GM19395 (cell line): ENCODE results near the gene LTBP3.
A peak's percentile ranks its signal among the peaks of the same experiment; 100 is the strongest.
"Not testable (repeated sequence)": the region's sequence is repeated elsewhere in the genome, so short reads cannot be mapped to it uniquely, and the experiment has no call there.

Source experiments
- ATAC-seq: cut with Tn5 transposase; IDR thresholded peaks from one replicate; pipeline ENCODE4 v1.9.1; 2021; ENCODE audit warnings: mild to moderate bottlenecking, moderate library complexity; ENCODE audit not compliant: unreplicated experiment

LTBP3 gene

GRCh38 chr11:65518941-65519549 lies 39.1 kb downstream of the LTBP3 start:
- ATAC-seq, result not testable (repeated sequence)

- ATAC-seq, result no peak
Observed at GRCh38 chr11:65516135-65516968, 41.8 kb downstream of the LTBP3 start.

GRCh38 chr11:65512311-65512710 lies 45.8 kb downstream of the LTBP3 start:
- ATAC-seq, result not testable (repeated sequence)

GRCh38 chr11:65506772-65507505 lies 51.2 kb downstream of the LTBP3 start:
- ATAC-seq, result peak; percentile 44

GRCh38 chr11:65506290-65506771 lies 51.8 kb downstream of the LTBP3 start:
- ATAC-seq, result no peak

- ATAC-seq, result no peak
Observed at GRCh38 chr11:65505466-65506289, 52.5 kb downstream of the LTBP3 start.

- no peak for ATAC-seq
Observed at GRCh38 chr11:65504674-65505465, 53.3 kb downstream of the LTBP3 start.

GRCh38 chr11:65503949-65504673 lies 54.0 kb downstream of the LTBP3 start:
- ATAC-seq, result no peak

- ATAC-seq, result no peak
Observed at GRCh38 chr11:65503368-65503948, 54.7 kb downstream of the LTBP3 start.

GRCh38 chr11:65502555-65503367 lies 55.4 kb downstream of the LTBP3 start:
- ATAC-seq, result no peak

GRCh38 chr11:65502274-65502554 lies 55.9 kb downstream of the LTBP3 start:
- ATAC-seq, result no peak

GRCh38 chr11:65501472-65502273 lies 56.5 kb downstream of the LTBP3 start:
- no peak for ATAC-seq

- ATAC-seq, result no peak
Observed at GRCh38 chr11:65501186-65501471, 57.0 kb downstream of the LTBP3 start.

- ATAC-seq, result no peak
Observed at GRCh38 chr11:65500387-65501185, 57.6 kb downstream of the LTBP3 start.

GRCh38 chr11:65499713-65500386 lies 58.3 kb downstream of the LTBP3 start:
- ATAC-seq, result no peak

- no peak for ATAC-seq
Observed at GRCh38 chr11:65498977-65499712, 59.0 kb downstream of the LTBP3 start, which contains the start of gene MALAT1. Gene MALAT1, plus strand, starts transcription at chr11:65499045.
